HepG2 (cell line): ENCODE measurements around the gene CENPB. TPM values are rescaled to one million over a fixed set of nuclear protein-coding genes. Genes with fewer than 3 reads are reported as not detected.

Experiments
- ATAC-seq: fragments of 200-7000 bp; cut with Tn5 transposase; 3 replicates; pipeline ENCODE4 v1.9.1; 2020; ENCODE audit warnings: mild to moderate bottlenecking, moderate library complexity
- BruUV-seq: library from RNA; stranded (reverse); fragments of 400-500 nt; replicated peaks from 2 replicates; lab custom pipeline; 2021; lab: Mats Ljungman, UMichigan
- CTCF ChIA-PET: fragments of 300-600 bp; formaldehyde crosslinking; extraction: SDS; loops from one replicate; lab custom pipeline; 2021; ENCODE audit warnings: low total read pairs, inconsistent platforms, low intra/inter-chr PET ratio; lab: Yijun Ruan, JAX
- POLR2A ChIA-PET: fragments of 350-600 bp; sonication (Branson Sonifier 250); formaldehyde crosslinking; loops from one replicate; lab custom pipeline; 2020; ENCODE audit warnings: antibody characterized with exemption, inconsistent platforms; lab: Yijun Ruan, JAX
- DNase-seq: peaks from one replicate; pipeline ENCODE4 v3.0.0-alpha.2; 2015; ENCODE audit warnings: low spot score
- FAIRE-seq: peaks from 3 replicates; lab custom pipeline; 2011; peaks lifted over from hg19 to GRCh38; lab: Jason Lieb, UNC
- H2AFZ ChIP-seq: one replicate; pipeline ENCODE4 v1.6.1; 2011; ENCODE audit warnings: low read length, inconsistent platforms
- H3K27ac ChIP-seq: fragments of 300-600 bp; 3 replicates; pipeline ENCODE4 v1.8.0; 2011; ENCODE audit warnings: mixed run types, mild to moderate bottlenecking, mixed read lengths, low read length, inconsistent platforms; ENCODE audit not compliant: insufficient read depth; ENCODE audit errors: extremely low read length
- H3K27me3 ChIP-seq, 2 experiments: fragments of 200-600 bp in 1 of 2; 2 replicates in 1 of 2; 3 replicates in 1 of 2; pipeline versions ENCODE4 v1.6.0 to v1.8.0; 2011; ENCODE audit warnings: low read length in 2 of 2, mild to moderate bottlenecking in 2 of 2, moderate library complexity in 2 of 2, inconsistent platforms in 1 of 2; ENCODE audit not compliant: insufficient read depth in 2 of 2, control insufficient read depth in 1 of 2
- H3K36me3 ChIP-seq, 2 experiments: fragments of 200-600 bp in 1 of 2; replicated peaks in 1 of 2; 2 replicates in 1 of 2; 3 replicates in 1 of 2; pipeline versions ENCODE4 v1.5.1 to v1.8.0; 2011; ENCODE audit warnings: low read length in 2 of 2, inconsistent platforms in 1 of 2; ENCODE audit not compliant: insufficient read depth in 2 of 2, control insufficient read depth in 1 of 2
- H3K4me1 ChIP-seq: 2 replicates; pipeline ENCODE4 v1.5.1; 2012; ENCODE audit warnings: low read length, inconsistent platforms; ENCODE audit not compliant: insufficient read depth
- H3K4me2 ChIP-seq: 2 replicates; pipeline ENCODE4 v1.6.0; 2011; ENCODE audit warnings: low read depth, low read length, inconsistent platforms
- H3K4me3 ChIP-seq, 3 experiments: fragments of 200-600 bp in 1 of 3; sonication (generic), shearing (Covaris generic) in 1 of 3; replicated peaks in 1 of 3; 2 replicates each; pipeline ENCODE4 v1.5.1; 2011 to 2016; ENCODE audit warnings: low read length in 3 of 3, inconsistent platforms in 2 of 3, low read depth in 2 of 3, mild to moderate bottlenecking in 2 of 3, control low read depth in 1 of 3, mixed read lengths in 1 of 3; ENCODE audit not compliant: insufficient read depth in 1 of 3
- H3K79me2 ChIP-seq: one replicate; pipeline ENCODE4 v1.6.1; 2011; ENCODE audit warnings: low read length, inconsistent platforms; ENCODE audit not compliant: insufficient read depth
- H3K9ac ChIP-seq: 2 replicates; pipeline ENCODE4 v1.6.0; 2011; ENCODE audit warnings: mild to moderate bottlenecking, low read depth, low read length, inconsistent platforms; ENCODE audit not compliant: insufficient read depth
- H3K9me3 ChIP-seq: 2 replicates; pipeline ENCODE4 v1.5.1; 2012; ENCODE audit warnings: mild to moderate bottlenecking, low read length
- H4K20me1 ChIP-seq: 2 replicates; pipeline ENCODE4 v1.6.0; 2011; ENCODE audit warnings: inconsistent platforms, mild to moderate bottlenecking, low read length, moderate library complexity; ENCODE audit not compliant: insufficient read depth
- GMEB2 ChIP-seq: IDR thresholded peaks from 2 replicates; pipeline ENCODE4 v1.6.1; 2016; ENCODE audit warnings: missing biosample characterization, missing genetic modification reagents, low read depth
- HNRNPK ChIP-seq: fragments of 200-400 bp; formaldehyde crosslinking; IDR thresholded peaks from 2 replicates; pipeline ENCODE4 v1.6.1; 2018; ENCODE audit warnings: low read length, low read depth, moderate library complexity, mild to moderate bottlenecking; ENCODE audit not compliant: poor library complexity, severe bottlenecking
- PHF5A ChIP-seq: IDR thresholded peaks from one replicate; pipeline ENCODE4 v1.6.1; 2018; ENCODE audit warnings: low read depth, missing genetic modification reagents; ENCODE audit not compliant: unreplicated experiment
- THAP8 ChIP-seq: sonication (generic); formaldehyde crosslinking; IDR thresholded peaks from 2 replicates; pipeline ENCODE4 v1.5.1; 2020; ENCODE audit warnings: missing genetic modification reagents, mild to moderate bottlenecking, borderline replicate concordance
- ZBTB20 ChIP-seq: sonication (generic); formaldehyde crosslinking; IDR thresholded peaks from 2 replicates; pipeline ENCODE4 v1.8.1; 2023; ENCODE audit warnings: missing genetic modification reagents, low read depth, mild to moderate bottlenecking, borderline replicate concordance
- ZNF276 ChIP-seq: sonication (generic); formaldehyde crosslinking; IDR thresholded peaks from 2 replicates; pipeline ENCODE4 v1.4.0; 2020; ENCODE audit warnings: mild to moderate bottlenecking, low read depth, missing genetic modification reagents
- ZNF280B ChIP-seq: sonication (generic); formaldehyde crosslinking; IDR thresholded peaks from 2 replicates; pipeline ENCODE4 v1.5.0; 2020; ENCODE audit warnings: missing genetic modification reagents, mild to moderate bottlenecking, borderline replicate concordance
- ZNF432 ChIP-seq: sonication (generic); formaldehyde crosslinking; IDR thresholded peaks from 2 replicates; pipeline ENCODE4 v1.5.0; 2020; ENCODE audit warnings: missing genetic modification reagents, mild to moderate bottlenecking, borderline replicate concordance
- ZNF605 ChIP-seq: sonication (generic); formaldehyde crosslinking; IDR thresholded peaks from 2 replicates; pipeline ENCODE4 v1.8.0; 2022; ENCODE audit warnings: mild to moderate bottlenecking, missing genetic modification reagents
- WGBS: methylation state at CpG from one replicate; pipeline ENCODE4 v1.1.6; 2017; ENCODE audit warnings: low lambda C conversion rate; 5-methylcytosine and 5-hydroxymethylcytosine counted together
- in situ Hi-C: cut with HindIII; loops from 2 replicates; pipeline ENCODE4 v1.10.0; 2017; ENCODE audit warnings: low pct_unique_long_range_greater_than_20kb; ENCODE audit not compliant: extremely low pct_ligation_motif_present
- intact Hi-C: fragments of 100-400 bp; cut with micrococcal nuclease; formaldehyde crosslinking; loops from one replicate; pipeline ENCODE4 v1.10.0; 2022; ENCODE audit not compliant: unreplicated experiment
- polyA plus RNA-seq, 8 experiments: library from polyadenylated mRNA; depleted of rRNA in 3 of 8; stranded (reverse) in 7 of 8; unstranded in 1 of 8; fragments of >200 nt; fragmentation: Illumina TruSeq in 4 of 8; extraction: Trizol in 4 of 8; gene quantifications; 2 replicates each; pipeline versions ENCODE4 v1.2.1 to v1.2.3, GENCODE V29; 2011 to 2016; ENCODE audit warnings: low read depth in 4 of 8, missing spikeins in 1 of 8, mixed read lengths in 1 of 8; ENCODE audit not compliant: insufficient read depth in 1 of 8
- total RNA-seq, 5 experiments: library from RNA; depleted of rRNA; stranded (reverse); fragments of >200 nt; fragmentation: Illumina TruSeq; extraction: Trizol; gene quantifications; 2 replicates each; pipeline ENCODE4 v1.2.3, GENCODE V29; 2016; ENCODE audit warnings: low read depth in 1 of 5
- TF ChIP-seq, protein P1 (sequence below): sonication (generic); formaldehyde crosslinking; IDR thresholded peaks from 2 replicates; pipeline ENCODE4 v1.5.1; 2020; ENCODE audit warnings: missing genetic modification reagents, mild to moderate bottlenecking, borderline replicate concordance
- TF ChIP-seq, protein P2 (sequence below): sonication (generic); formaldehyde crosslinking; IDR thresholded peaks from 2 replicates; pipeline ENCODE4 v1.4.0; 2020; ENCODE audit warnings: mild to moderate bottlenecking, missing genetic modification reagents

Gene CENPB
- total and polyA plus RNA-seq, 2 of the 13 experiments (the other 11 are each of a cell fraction or from before 2014, with no cell fraction given) = 10.4 to 54.5 TPM

DNA sequence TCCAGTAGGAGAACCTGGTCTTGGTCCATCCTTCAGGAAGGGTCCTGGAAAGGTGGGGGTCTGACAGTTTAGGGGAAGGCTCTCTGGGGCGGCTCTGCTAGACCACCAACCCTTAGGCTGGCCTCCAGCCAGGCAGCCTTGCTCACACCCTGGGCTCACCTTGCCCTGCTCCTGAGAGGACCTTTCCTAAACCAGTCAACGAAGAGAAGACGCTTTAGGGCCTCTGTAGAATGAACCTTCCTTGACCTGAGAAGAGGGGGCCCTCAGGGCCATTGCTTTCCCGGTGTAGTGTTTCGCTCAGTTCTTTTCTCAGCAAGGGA lies 10.6 kb upstream of the CENPB start (continued):
- TF ChIP-seq ZNF280B (CRISPR knock-in tag) = no peak; the same call in 1 of the 2 replicates
- no peak for TF ChIP-seq GMEB2 (CRISPR knock-in tag)

- in situ Hi-C loops = no loop called here
- CTCF ChIA-PET = interaction anchor here (1.4 kb wide), 2 partner anchors 10 to 21 kb away, joined by 3 read pairs; no protein-coding TSS in a partner anchor
- Histone ChIP-seq H2AFZ (peak overlapping the region; percentile 6), H3K9me3 (no peaks in the 10 kb centered on the region), H3K4me3 (peak overlapping the region; percentile 76 to 88 (median 85)), H4K20me1 (no peaks in the 10 kb centered on the region), H3K4me2 (peak overlapping the region; percentile 95), H3K27ac (peak overlapping the region; percentile 66), H3K79me2 (peaks cover 20% of the 10 kb centered on the region), H3K4me1 (peaks cover 44% of the 10 kb centered on the region), H3K27me3 (no peaks in the 10 kb centered on the region; a peak in 1 of 5 replicates), H3K9ac (peak overlapping the region; percentile 77), H3K36me3 (peaks cover 12 to 21% of the 10 kb centered on the region in 2 experiments)
- ATAC-seq (peak; percentile 56), DNase-seq (no peak), FAIRE-seq (no peak)
- POLR2A ChIA-PET = interaction anchor here (0.7 to 3.1 kb wide), 7 partner anchors 10 to 904 kb away, joined by 3 to 31 read pairs (median 5); partner anchors contain the start of genes ADISSP, AP5S1, CENPB and SPEF1
- 1% methylated on average over 32 of the region's 33 CpGs for WGBS
- intact Hi-C loops = no loop called here
- BruUV-seq = no TSS peak
- TF ChIP-seq HNRNPK (peak; percentile 94), ZBTB20 (0 out of 2 replicates have a peak, but pooled peaks have one; percentile 21), ZNF432 (CRISPR knock-in tag) (no peak), PHF5A (CRISPR knock-in tag) (no peak), ZNF605 (CRISPR knock-in tag) (no peak), ZNF276 (CRISPR knock-in tag) (no peak), THAP8 (0 out of 2 replicates have a peak, but pooled peaks have one; percentile 21)
- TF ChIP-seq, protein P1, sequence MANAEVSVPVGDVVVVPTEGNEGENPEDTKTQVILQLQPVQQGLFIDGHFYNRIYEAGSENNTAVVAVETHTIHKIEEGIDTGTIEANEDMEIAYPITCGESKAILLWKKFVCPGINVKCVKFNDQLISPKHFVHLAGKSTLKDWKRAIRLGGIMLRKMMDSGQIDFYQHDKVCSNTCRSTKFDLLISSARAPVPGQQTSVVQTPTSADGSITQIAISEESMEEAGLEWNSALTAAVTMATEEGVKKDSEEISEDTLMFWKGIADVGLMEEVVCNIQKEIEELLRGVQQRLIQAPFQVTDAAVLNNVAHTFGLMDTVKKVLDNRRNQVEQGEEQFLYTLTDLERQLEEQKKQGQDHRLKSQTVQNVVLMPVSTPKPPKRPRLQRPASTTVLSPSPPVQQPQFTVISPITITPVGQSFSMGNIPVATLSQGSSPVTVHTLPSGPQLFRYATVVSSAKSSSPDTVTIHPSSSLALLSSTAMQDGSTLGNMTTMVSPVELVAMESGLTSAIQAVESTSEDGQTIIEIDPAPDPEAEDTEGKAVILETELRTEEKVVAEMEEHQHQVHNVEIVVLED (CRISPR knock-in tag) = no peak
- TF ChIP-seq, protein P2, sequence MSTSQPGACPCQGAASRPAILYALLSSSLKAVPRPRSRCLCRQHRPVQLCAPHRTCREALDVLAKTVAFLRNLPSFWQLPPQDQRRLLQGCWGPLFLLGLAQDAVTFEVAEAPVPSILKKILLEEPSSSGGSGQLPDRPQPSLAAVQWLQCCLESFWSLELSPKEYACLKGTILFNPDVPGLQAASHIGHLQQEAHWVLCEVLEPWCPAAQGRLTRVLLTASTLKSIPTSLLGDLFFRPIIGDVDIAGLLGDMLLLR (CRISPR knock-in tag) = 0 out of 2 replicates have a peak, but pooled peaks have one; percentile 31
Measured at GRCh38 chr20:3796477-3797225, 10.1 kb upstream of the CENPB start.
